Type B pancreatic cell (in vitro differentiated cells): ENCODE data around the gene CAPRIN1. TPM values are rescaled to one million over a fixed set of nuclear protein-coding genes. Genes with fewer than 3 reads are reported as not detected.
A peak's percentile ranks its signal among the peaks of the same experiment; 100 is the strongest.

ENCODE experiments used
- DNase-seq: peaks from one replicate; pipeline ENCODE4 v3.0.0; 2021; ENCODE audit warnings: mixed read lengths; ENCODE audit not compliant: unreplicated experiment; ENCODE audit errors: extremely low spot score
- H3K27ac Mint-ChIP-seq: 2 replicates; pipeline ENCODE4 v1.8.0; 2021; ENCODE audit warnings: mild to moderate bottlenecking, mixed read lengths
- H3K27me3 Mint-ChIP-seq: 2 replicates; pipeline ENCODE4 v1.8.0; 2021; ENCODE audit warnings: mixed read lengths
- H3K36me3 Mint-ChIP-seq: 2 replicates; pipeline ENCODE4 v1.8.0; 2021; ENCODE audit warnings: mixed read lengths
- H3K4me1 Mint-ChIP-seq: one replicate; pipeline ENCODE4 v1.8.0; 2021; ENCODE audit warnings: mixed read lengths; ENCODE audit not compliant: unreplicated experiment
- H3K4me3 Mint-ChIP-seq: 2 replicates; pipeline ENCODE4 v1.8.0; 2021; ENCODE audit warnings: mild to moderate bottlenecking, mixed read lengths
- H3K9me3 Mint-ChIP-seq: 2 replicates; pipeline ENCODE4 v1.8.0; 2021; ENCODE audit warnings: mixed read lengths
- total RNA-seq: library from RNA; stranded (reverse); gene quantifications from 2 replicates; pipeline ENCODE4 v1.2.1, GENCODE V29; 2021; ENCODE audit warnings: low replicate concordance
- TF ChIP-seq, protein P1 (sequence below): fragments of 200-600 bp; sonication (generic); conservative IDR thresholded peaks from 2 replicates; pipeline ENCODE4 v1.5.0; 2021; ENCODE audit warnings: antibody characterized with exemption, mild to moderate bottlenecking

CAPRIN1 gene
- total RNA-seq, 1 donor from 2014 or later = 277 TPM

DNA sequence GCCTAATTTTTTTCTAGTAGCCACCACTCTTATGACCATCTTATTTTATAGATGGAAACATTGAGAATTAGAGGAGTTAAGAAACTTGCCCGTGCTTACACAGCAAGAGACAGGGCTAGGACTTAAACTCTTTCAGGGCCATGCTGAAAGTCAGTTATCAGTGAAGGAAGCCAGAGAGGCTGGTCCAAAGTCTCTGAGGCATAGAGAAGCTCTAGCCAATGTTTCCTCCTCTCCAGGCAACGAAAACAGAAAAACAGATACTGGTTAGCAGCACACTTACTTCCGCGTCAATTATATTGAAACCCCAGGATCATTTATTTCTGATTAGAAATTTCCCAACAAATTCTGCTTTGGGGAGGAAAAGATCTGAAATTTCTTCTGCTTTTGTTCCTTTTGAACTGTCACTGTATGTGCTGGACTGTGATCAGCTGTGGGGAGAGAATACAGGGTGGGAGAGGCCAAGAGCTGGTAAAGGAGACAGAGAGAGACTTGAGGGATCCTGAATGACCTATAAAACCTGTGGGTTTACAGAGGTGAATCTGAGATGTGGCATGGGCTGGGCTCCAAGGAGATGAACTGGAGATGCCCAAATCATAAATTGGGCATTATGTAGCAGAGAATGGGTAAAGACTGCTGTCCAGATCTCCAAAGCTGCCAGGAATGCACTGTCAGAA lies 37.5 kb upstream of the CAPRIN1 start:
- Mint-ChIP-seq H3K27me3 (no peaks in the 10 kb centered on the region), H3K27ac (no peak overlapping the region), H3K4me3 (no peak overlapping the region), H3K36me3 (no peaks in the 10 kb centered on the region), H3K9me3 (no peaks in the 10 kb centered on the region), H3K4me1 (no peaks in the 10 kb centered on the region)
- TF ChIP-seq, protein P1, sequence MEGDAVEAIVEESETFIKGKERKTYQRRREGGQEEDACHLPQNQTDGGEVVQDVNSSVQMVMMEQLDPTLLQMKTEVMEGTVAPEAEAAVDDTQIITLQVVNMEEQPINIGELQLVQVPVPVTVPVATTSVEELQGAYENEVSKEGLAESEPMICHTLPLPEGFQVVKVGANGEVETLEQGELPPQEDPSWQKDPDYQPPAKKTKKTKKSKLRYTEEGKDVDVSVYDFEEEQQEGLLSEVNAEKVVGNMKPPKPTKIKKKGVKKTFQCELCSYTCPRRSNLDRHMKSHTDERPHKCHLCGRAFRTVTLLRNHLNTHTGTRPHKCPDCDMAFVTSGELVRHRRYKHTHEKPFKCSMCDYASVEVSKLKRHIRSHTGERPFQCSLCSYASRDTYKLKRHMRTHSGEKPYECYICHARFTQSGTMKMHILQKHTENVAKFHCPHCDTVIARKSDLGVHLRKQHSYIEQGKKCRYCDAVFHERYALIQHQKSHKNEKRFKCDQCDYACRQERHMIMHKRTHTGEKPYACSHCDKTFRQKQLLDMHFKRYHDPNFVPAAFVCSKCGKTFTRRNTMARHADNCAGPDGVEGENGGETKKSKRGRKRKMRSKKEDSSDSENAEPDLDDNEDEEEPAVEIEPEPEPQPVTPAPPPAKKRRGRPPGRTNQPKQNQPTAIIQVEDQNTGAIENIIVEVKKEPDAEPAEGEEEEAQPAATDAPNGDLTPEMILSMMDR = no peak
- DNase-seq = no peak

DNA sequence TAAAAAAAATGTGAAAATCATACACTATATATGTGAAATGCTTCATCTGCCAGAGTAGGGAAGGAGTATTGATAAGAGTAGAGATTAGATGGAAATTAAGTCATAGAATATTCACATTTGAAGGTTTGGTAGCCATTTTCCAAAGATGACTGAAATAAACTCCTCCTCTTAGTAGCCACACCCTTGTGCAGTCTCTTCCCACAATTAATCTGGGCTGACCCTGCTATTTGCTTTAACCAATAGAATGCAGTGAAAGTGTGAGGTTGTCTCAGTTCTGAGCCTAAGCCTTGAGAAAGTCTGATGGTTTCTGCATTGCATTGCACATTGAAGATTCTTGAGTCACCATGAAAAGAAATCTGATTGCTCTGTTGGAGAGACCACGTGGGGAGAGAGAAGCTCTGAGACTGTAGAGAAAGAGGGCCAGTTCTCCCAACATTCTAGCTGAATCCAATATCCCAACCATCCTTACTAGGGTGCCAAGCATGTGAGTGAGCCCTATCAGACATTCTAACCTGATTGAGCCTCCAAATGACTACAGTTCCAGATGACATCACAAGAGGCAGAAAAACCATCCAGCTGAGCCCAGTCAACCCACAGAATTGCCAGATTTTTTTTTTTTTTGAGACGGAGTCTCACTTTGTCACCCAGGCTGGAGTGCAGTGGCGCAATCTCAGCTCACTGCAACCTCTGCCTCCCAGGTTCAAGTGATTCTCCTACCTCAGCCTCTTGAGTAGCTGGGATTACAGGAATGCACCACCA lies 29.4 kb upstream of the CAPRIN1 start:
- Mint-ChIP-seq H3K27ac (no peak overlapping the region), H3K4me1 (no peaks in the 10 kb centered on the region), H3K4me3 (no peak overlapping the region), H3K9me3 (peaks cover 4% of the 10 kb centered on the region), H3K27me3 (no peaks in the 10 kb centered on the region), H3K36me3 (no peaks in the 10 kb centered on the region)
- no peak for DNase-seq
- TF ChIP-seq, protein P1 = no peak

DNA sequence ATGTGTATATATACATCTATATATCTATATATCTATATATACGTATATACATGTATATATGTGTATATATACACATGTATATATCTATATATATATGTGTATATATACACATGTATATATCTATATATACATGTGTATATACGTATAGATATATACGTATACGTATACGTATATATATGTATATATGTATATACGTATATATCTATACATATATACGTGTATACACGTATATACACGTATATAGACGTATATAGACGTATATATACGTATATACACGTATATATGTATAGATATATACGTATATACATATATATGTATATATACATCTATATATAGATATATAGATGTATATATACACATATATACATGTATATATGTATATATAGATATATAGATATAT lies 25.1 kb upstream of the CAPRIN1 start:
- H3K9me3 Mint-ChIP-seq = peaks cover 4% of the 10 kb centered on the region
- DNase-seq = no peak
- no peaks in the 10 kb centered on the region for H3K27me3 Mint-ChIP-seq

DNA sequence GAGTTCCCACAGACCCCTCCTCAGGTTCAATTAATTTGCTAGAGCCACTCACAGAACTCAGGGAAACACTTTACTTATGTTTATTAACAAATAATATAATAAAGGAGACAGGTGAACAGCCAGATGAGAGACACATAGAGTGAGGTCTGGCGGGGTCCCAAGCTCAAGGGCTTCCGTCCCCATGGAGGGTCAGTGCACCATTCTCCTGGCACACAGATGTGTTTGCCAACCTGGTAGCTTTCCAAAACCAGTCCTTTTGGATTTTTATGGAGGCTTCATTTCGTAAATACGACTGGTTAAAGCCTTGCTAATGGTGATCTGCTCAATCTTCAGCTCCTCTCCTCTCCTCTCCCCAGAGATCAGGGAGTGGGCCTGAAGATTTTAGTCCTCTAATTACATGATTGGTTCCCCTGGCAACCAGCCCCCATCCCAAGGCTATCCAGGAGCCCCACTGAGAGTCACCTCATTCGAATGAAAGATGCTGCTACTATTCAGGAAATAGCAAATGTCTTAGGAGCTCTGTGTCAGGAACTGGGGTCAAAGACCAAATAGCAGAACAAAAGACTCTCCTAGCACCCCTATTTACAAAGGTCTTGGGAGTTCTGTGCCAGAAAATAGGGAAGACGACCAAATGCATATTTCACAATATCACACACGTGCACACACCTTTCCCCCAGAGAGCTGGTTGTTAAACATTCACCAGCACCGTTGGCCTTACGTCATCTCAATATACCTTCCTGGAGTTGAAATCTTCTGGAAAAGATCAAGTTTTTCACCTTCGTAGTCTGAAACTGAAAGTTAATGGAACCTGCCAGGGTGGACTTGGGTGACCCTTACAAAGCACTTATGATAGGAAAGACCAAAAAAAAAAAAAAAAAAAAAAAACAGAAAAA lies 23.8 kb upstream of the CAPRIN1 start:
- Mint-ChIP-seq H3K9me3 (no peaks in the 10 kb centered on the region), H3K4me1 (peaks cover 15% of the 10 kb centered on the region), H3K27ac (peak overlapping the region; percentile 88), H3K27me3 (no peaks in the 10 kb centered on the region), H3K36me3 (no peaks in the 10 kb centered on the region), H3K4me3 (peak overlapping the region; percentile 21)
- TF ChIP-seq, protein P1 = no peak
- peak; percentile 40 for DNase-seq

More for the DNA sequence above, 25.1 kb upstream of the CAPRIN1 start:
- TF ChIP-seq, protein P1 = no peak
- H3K27ac Mint-ChIP-seq = no peak overlapping the region
- no peaks in the 10 kb centered on the region for H3K36me3 Mint-ChIP-seq
- H3K4me1 Mint-ChIP-seq = peaks cover 15% of the 10 kb centered on the region
- H3K4me3 Mint-ChIP-seq = no peak overlapping the region

- no peaks in the 10 kb centered on the region for H3K27me3 Mint-ChIP-seq
- H3K36me3 Mint-ChIP-seq = no peaks in the 10 kb centered on the region
- peak overlapping the region; percentile 88 for H3K27ac Mint-ChIP-seq
- TF ChIP-seq, protein P1 = no peak
- H3K4me1 Mint-ChIP-seq = peaks cover 15% of the 10 kb centered on the region
- H3K9me3 Mint-ChIP-seq = no peaks in the 10 kb centered on the region
- peak; percentile 8 for DNase-seq
- no peak overlapping the region for H3K4me3 Mint-ChIP-seq
These were observed 23.1 kb upstream of the CAPRIN1 start for GRCh38 chr11:34028425-34028824.
